ENCODE data around the gene TSPAN15. TPM values are rescaled to one million over a fixed set of nuclear protein-coding genes. Genes with fewer than 3 reads are reported as not detected.

TSPAN15 gene
- total RNA-seq, 4 donors from 2014 or later, result 97.7 to 152 (median 148) TPM

DNA sequence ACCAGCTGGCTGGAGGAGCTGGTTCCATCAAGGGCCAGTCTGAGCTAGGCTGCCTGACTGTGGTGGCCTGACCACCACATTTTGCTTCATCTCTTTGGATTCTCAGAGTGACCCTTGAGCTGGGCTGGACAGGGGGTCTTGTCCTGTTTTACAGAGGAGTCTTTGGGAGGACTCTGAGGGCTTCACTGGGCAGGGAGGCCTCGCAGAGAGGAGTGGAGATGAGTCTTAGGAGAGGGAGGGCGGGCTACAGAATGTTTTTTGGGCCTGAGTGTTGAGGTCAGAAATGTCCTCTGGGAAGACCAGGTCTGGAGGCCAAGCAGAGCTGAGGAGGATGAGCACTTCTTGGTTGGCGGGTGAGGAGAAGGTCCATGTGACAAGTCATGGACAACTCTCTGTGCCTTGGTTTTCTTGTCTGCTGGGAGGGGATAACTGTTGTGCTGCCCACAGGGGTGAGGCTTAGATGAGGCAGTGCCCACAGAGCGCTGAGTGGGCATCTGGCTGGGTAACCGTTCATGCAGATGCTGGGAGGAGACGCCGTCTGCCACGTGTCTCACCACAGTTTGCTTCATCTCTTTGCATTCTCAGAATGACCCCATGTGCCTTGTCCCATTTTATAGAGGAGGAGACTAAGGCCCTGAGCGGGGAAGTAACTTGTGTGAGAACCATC is 9.4 kb downstream of the TSPAN15 start:
- DNase-seq, result no peak
- H3K27ac ChIP-seq, result peak overlapping the region; percentile 80 to 90 (median 82)
- H3K27me3 ChIP-seq, result no peaks in the 10 kb centered on the region
- in situ Hi-C loops (cut with MboI; ENCODE audit: low pct_ligation_motif_present in 1 of 4, low pct_unique_long_range_greater_than_20kb in 1 of 4, low sequenced_read_pairs in 3 of 4), result no loop called here
- intact Hi-C loops (cut with DNase I; ENCODE audit: low total_unique reads), result no loop called here
- no peaks in the 10 kb centered on the region for H3K9me3 ChIP-seq
- peaks cover 62 to 90% (median 76%) of the 10 kb centered on the region in 4 donors for H3K4me1 ChIP-seq
- TF ChIP-seq POLR2AphosphoS5 (IDR thresholded peaks at IDR 0.05) (no peak), POLR2A (IDR thresholded peaks at IDR 0.05) (no peak), CTCF (IDR thresholded peaks at IDR 0.05) (no peak), EP300 (IDR thresholded peaks at IDR 0.05; ENCODE audit: low read depth) (no peak)
- H3K4me3 ChIP-seq, result no peak overlapping the region
- H3K36me3 ChIP-seq, result no peaks in the 10 kb centered on the region
- 94% methylated on average over 9 of the region's 9 CpGs; no CpG with 5 or more reads in 1 of the 2 donors for WGBS, 2 donors (ENCODE audit: low coverage in 1 of 2)

DNA sequence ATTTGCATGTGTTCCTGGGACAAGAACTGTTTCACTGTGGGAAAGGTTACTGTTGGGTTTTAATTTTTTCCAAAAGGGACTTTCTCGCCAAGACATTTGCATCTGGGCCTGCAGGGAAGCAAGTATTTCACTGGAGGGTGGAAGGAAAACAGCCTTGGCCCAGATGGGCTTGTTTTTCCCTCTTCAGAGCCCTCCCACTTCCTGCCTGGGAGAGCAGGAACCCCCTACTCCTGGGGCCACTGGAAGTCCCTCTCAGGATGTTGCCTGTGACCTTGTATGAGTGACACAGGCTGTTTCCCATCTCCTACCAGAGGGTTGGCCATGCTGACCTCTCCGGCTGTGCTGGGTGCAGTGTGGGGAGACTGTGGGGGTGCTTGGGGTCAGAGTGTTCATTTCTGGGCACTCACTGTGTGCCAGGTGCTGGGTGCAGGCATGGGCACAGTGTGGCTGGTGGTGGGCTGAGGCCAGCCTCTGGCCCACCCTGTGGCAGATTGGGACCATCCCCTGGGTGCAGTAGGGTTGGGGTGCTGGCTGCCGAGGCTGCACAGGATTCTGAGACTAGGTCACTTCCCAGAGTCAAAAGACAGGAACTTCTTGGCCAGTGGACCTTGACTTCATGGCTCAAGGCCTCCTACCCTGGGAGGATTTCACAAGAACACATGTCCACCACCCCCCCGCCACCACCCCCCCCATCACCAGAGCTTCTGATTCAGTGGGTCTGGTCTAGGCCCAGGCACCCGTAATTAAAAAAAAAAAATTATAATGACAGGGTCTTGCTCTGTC is 10.2 kb downstream of the TSPAN15 start:
- Histone ChIP-seq H3K36me3 (no peaks in the 10 kb centered on the region), H3K27ac (peak overlapping the region; percentile 17 to 81 (median 64)), H3K4me1 (peaks cover 68 to 90% (median 80%) of the 10 kb centered on the region in 4 donors), H3K27me3 (no peaks in the 10 kb centered on the region), H3K4me3 (no peak overlapping the region), H3K9me3 (no peaks in the 10 kb centered on the region)
- intact Hi-C loops (cut with DNase I; ENCODE audit: low total_unique reads), result no loop called here
- TF ChIP-seq POLR2A (IDR thresholded peaks at IDR 0.05) (no peak), POLR2AphosphoS5 (IDR thresholded peaks at IDR 0.05) (no peak)
- WGBS, 2 donors (ENCODE audit: low coverage in 1 of 2), result 80% methylated on average over 5 of the region's 5 CpGs; no CpG with 5 or more reads in 1 of the 2 donors
- no peak for DNase-seq
- in situ Hi-C loops (cut with MboI; ENCODE audit: low pct_ligation_motif_present in 1 of 4, low pct_unique_long_range_greater_than_20kb in 1 of 4, low sequenced_read_pairs in 3 of 4), result no loop called here

- Histone ChIP-seq H3K9me3 (no peaks in the 10 kb centered on the region), H3K4me1 (peaks cover 45 to 67% (median 60%) of the 10 kb centered on the region in 4 donors), H3K36me3 (no peaks in the 10 kb centered on the region), H3K27me3 (no peaks in the 10 kb centered on the region), H3K27ac (peak overlapping the region; percentile 73 to 81 (median 77)), H3K4me3 (no peak overlapping the region)
- in situ Hi-C loops (cut with MboI; ENCODE audit: low pct_ligation_motif_present in 1 of 4, low pct_unique_long_range_greater_than_20kb in 1 of 4, low sequenced_read_pairs in 3 of 4) (no loop called here), intact Hi-C loops (cut with DNase I; ENCODE audit: low total_unique reads) (no loop called here)
- WGBS, 2 donors (ENCODE audit: low coverage in 1 of 2), result 69 to 71% methylated on average over 2 to 6 of the region's 6 CpGs
- no peak for DNase-seq
- no peak for TF ChIP-seq EP300 (IDR thresholded peaks at IDR 0.05; ENCODE audit: low read depth)
- no peak for TF ChIP-seq POLR2A (IDR thresholded peaks at IDR 0.05)
- no peak for TF ChIP-seq POLR2AphosphoS5 (IDR thresholded peaks at IDR 0.05)
- no peak for TF ChIP-seq CTCF (IDR thresholded peaks at IDR 0.05)
These were observed 12.6 kb downstream of the TSPAN15 start for GRCh38 chr10:69463886-69464285.

GRCh38 chr10:69464401-69464800 is 13.1 kb downstream of the TSPAN15 start:
- no peak for DNase-seq
- Histone ChIP-seq H3K36me3 (no peaks in the 10 kb centered on the region), H3K4me3 (no peak overlapping the region), H3K9me3 (no peaks in the 10 kb centered on the region), H3K4me1 (peaks cover 40 to 62% (median 55%) of the 10 kb centered on the region in 4 donors), H3K27me3 (no peaks in the 10 kb centered on the region), H3K27ac (peak overlapping the region; percentile 73 to 81 (median 77))
- intact Hi-C loops (cut with DNase I; ENCODE audit: low total_unique reads) (no loop called here), in situ Hi-C loops (cut with MboI; ENCODE audit: low pct_ligation_motif_present in 1 of 4, low pct_unique_long_range_greater_than_20kb in 1 of 4, low sequenced_read_pairs in 3 of 4) (no loop called here)
- 50 to 52% methylated on average over 2 to 7 of the region's 7 CpGs for WGBS, 2 donors (ENCODE audit: low coverage in 1 of 2)
- TF ChIP-seq CTCF (IDR thresholded peaks at IDR 0.05) (no peak), POLR2AphosphoS5 (IDR thresholded peaks at IDR 0.05) (no peak), POLR2A (IDR thresholded peaks at IDR 0.05) (no peak), EP300 (IDR thresholded peaks at IDR 0.05; ENCODE audit: low read depth) (no peak)
